Progenitor cell of endocrine pancreas (in vitro differentiated cells): Measurements from ENCODE around the gene OSBPL10. TPM values are rescaled to one million over a fixed set of nuclear protein-coding genes. Genes with fewer than 3 reads are reported as not detected.

ENCODE experiments used
- DNase-seq: peaks from one replicate; pipeline ENCODE4 v3.0.0; 2021; ENCODE audit warnings: low spot score; ENCODE audit not compliant: unreplicated experiment
- H3K27ac Mint-ChIP-seq: 2 replicates; pipeline ENCODE4 v1.8.0; 2021; ENCODE audit warnings: mild to moderate bottlenecking, moderate library complexity, mixed read lengths
- H3K27me3 Mint-ChIP-seq: 2 replicates; pipeline ENCODE4 v1.8.0; 2021; ENCODE audit warnings: mixed read lengths
- H3K36me3 Mint-ChIP-seq: 2 replicates; pipeline ENCODE4 v1.8.0; 2022; ENCODE audit warnings: mixed read lengths; ENCODE audit not compliant: insufficient read depth
- H3K4me1 Mint-ChIP-seq: 2 replicates; pipeline ENCODE4 v1.8.0; 2021; ENCODE audit warnings: low read depth, mixed read lengths
- H3K4me3 Mint-ChIP-seq: 2 replicates; pipeline ENCODE4 v1.8.0; 2021; ENCODE audit warnings: low read depth, mild to moderate bottlenecking, moderate library complexity, mixed read lengths
- H3K9me3 Mint-ChIP-seq: 2 replicates; pipeline ENCODE4 v1.8.0; 2021; ENCODE audit warnings: low read depth, mixed read lengths
- total RNA-seq: library from RNA; stranded (reverse); gene quantifications from 2 replicates; pipeline ENCODE4 v1.2.1, GENCODE V29; 2021
- TF ChIP-seq, protein P1 (sequence below): fragments of 200-600 bp; sonication (generic); IDR thresholded peaks from one replicate; pipeline ENCODE4 v1.5.0; 2021; ENCODE audit warnings: antibody characterized with exemption, mild to moderate bottlenecking; ENCODE audit not compliant: unreplicated experiment

OSBPL10 gene
- total RNA-seq, 1 donor from 2014 or later, result 25.2 TPM

DNA sequence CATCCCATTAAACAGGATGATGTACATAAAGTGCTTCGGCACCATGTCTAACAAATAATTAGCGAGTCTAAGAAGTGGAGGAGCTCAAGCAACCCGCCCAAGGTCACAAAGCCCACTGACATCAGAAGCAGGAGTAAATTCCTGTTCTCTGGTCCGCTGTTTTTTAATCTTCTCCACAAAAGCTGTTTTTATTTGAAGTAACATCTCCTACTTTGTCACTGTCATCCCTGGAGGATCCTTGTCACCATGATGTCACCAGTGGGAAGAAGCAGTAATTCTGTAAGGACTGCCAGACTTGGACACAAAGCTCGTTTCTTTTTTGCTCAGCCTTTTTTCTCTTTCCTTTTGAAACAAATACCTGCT is 232.1 kb downstream of the OSBPL10 start:
- Mint-ChIP-seq H3K36me3 (no peaks in the 10 kb centered on the region), H3K27ac (no peak overlapping the region)

DNA sequence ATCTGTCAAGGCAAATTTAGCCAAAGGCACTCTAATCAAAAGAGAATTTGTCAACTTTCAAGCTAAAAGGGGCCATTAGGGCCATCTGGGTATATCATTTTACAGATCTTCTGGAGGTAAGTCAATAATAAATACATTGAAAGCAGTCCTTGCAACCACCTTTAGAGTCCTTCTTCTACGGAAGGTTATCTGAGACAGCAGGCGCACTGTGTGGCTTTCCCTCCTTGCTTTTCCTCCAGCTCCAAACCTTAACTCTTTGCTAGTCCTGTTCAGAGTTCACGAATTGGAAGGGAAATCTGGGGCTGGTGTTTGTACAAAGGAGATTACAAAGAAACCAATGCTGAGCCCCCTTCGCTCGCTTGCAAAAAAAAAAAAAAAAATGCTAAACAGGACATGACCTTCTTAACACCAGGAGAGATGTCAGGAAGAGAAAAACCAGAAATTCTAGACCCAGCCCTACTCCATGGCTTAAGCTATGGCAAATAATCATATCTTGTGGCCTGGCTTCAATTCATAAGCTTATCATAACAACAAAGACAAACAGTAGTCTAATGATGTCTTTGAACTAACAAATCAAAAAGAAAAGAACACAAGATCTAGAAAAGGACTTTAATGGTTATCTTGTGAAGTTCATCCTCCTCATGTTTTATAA is 232.7 kb downstream of the OSBPL10 start:
- H3K4me3 Mint-ChIP-seq, result no peak overlapping the region
- no peaks in the 10 kb centered on the region for H3K27me3 Mint-ChIP-seq
- no peak for DNase-seq
- H3K36me3 Mint-ChIP-seq, result no peaks in the 10 kb centered on the region
- TF ChIP-seq, protein P1, sequence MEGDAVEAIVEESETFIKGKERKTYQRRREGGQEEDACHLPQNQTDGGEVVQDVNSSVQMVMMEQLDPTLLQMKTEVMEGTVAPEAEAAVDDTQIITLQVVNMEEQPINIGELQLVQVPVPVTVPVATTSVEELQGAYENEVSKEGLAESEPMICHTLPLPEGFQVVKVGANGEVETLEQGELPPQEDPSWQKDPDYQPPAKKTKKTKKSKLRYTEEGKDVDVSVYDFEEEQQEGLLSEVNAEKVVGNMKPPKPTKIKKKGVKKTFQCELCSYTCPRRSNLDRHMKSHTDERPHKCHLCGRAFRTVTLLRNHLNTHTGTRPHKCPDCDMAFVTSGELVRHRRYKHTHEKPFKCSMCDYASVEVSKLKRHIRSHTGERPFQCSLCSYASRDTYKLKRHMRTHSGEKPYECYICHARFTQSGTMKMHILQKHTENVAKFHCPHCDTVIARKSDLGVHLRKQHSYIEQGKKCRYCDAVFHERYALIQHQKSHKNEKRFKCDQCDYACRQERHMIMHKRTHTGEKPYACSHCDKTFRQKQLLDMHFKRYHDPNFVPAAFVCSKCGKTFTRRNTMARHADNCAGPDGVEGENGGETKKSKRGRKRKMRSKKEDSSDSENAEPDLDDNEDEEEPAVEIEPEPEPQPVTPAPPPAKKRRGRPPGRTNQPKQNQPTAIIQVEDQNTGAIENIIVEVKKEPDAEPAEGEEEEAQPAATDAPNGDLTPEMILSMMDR, result no peak
- no peaks in the 10 kb centered on the region for H3K9me3 Mint-ChIP-seq
- peaks cover 32% of the 10 kb centered on the region for H3K4me1 Mint-ChIP-seq
- peak overlapping the region; percentile 3 for H3K27ac Mint-ChIP-seq

More for the DNA sequence above, 232.1 kb downstream of the OSBPL10 start:
- Mint-ChIP-seq H3K4me3 (no peak overlapping the region), H3K27me3 (no peaks in the 10 kb centered on the region), H3K4me1 (peaks cover 31% of the 10 kb centered on the region), H3K9me3 (no peaks in the 10 kb centered on the region)
- TF ChIP-seq, protein P1, result no peak
- no peak for DNase-seq

DNA sequence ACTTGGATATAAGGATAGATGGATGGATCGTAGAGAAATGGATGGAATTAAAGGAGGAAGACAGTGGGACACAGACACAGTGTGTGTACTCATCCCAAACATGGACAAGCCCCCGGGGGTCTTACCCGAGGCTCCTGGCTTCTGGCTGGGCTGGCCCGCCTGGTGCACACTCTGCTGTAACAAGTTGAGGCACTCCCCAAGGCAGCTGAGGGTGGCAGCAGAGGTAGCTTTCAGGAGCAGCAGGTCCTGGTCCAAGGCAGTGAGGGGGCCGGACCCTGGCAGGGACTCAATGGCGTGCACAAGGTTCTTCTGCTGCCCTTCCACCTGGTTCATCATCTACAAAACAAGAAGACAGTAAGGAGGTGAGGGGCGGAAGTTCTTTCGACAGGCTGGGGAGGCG is 233.3 kb downstream of the OSBPL10 start:
- H3K4me3 Mint-ChIP-seq, result no peak overlapping the region
- no peak overlapping the region for H3K27ac Mint-ChIP-seq
- no peaks in the 10 kb centered on the region for H3K36me3 Mint-ChIP-seq
- H3K27me3 Mint-ChIP-seq, result no peaks in the 10 kb centered on the region
- no peak for DNase-seq
- no peaks in the 10 kb centered on the region for H3K9me3 Mint-ChIP-seq
- peaks cover 32% of the 10 kb centered on the region for H3K4me1 Mint-ChIP-seq
- TF ChIP-seq, protein P1, result no peak

DNA sequence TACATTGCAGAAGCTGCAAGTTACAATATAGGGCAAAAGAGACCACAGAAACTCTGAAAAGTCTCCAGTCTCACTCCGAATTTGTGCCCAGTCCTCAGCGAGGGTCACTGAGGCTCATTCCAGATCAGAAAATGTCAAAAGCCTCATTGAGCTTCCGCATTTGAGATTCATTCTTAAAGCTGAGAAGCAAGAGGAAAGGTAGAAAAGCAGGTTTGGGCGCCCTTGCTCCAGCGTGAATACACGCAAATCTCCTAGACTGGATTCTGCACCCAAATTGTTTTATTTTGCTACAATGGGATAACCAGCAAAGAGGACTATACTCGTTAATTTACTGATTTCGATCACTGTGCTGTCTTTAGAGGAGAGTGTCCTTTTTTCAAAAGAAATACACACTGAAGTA is 236.1 kb downstream of the OSBPL10 start:
- Mint-ChIP-seq H3K9me3 (no peaks in the 10 kb centered on the region), H3K4me3 (no peak overlapping the region), H3K4me1 (peaks cover 27% of the 10 kb centered on the region), H3K27me3 (no peaks in the 10 kb centered on the region), H3K36me3 (no peaks in the 10 kb centered on the region), H3K27ac (no peak overlapping the region)
- TF ChIP-seq, protein P1, result no peak
- DNase-seq, result no peak

DNA sequence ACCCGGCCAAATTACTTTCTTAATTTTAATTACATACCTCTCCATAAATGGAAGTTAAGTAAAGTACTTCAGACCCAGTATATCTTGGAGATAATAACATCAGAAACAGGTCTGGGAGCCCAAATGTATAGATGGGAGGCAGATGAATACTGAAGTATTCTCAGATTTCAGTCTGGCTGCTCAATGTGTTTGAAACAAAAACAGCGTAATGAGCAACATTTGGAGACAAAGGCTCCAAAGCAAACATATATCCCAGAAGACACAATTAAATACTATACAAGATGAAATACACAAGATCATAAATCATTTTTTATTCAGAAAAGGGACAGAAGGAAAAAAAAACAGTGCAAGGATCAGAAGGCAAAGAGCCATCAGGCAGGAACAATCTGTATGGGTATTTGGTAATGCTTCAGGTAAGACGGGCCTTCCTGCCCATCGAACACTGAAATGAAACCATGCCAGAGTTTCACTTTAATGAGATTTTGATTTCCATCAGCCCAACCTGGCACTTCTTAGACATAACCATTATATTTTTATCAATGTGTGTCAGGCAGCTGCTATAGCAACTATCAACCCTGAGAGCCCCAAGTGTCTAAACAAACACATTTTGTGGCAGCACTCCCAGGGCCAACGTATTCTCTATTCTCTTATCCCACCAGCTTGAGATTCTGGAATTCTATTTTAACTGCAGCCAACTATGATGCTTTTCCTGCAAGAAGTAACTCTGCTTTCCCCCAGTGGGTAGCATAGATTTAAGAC is 237.6 kb downstream of the OSBPL10 start:
- Mint-ChIP-seq H3K27me3 (no peaks in the 10 kb centered on the region), H3K4me1 (peaks cover 22% of the 10 kb centered on the region), H3K27ac (no peak overlapping the region), H3K36me3 (no peaks in the 10 kb centered on the region), H3K9me3 (no peaks in the 10 kb centered on the region), H3K4me3 (no peak overlapping the region)
- TF ChIP-seq, protein P1, result no peak
- DNase-seq, result no peak
